ENCODE results near the gene MAPK13.
A peak's percentile ranks its signal among the peaks of the same experiment; 100 is the strongest.
"Not testable (repeated sequence)": the region's sequence is repeated elsewhere in the genome, so short reads cannot be mapped to it uniquely, and the experiment has no call there.

The MAPK13 gene

GRCh38 chr6:36115412-36115811 is 14.9 kb upstream of the MAPK13 start:
- DNase-seq (ENCODE audit: low read depth): no peak

- no peak for DNase-seq (ENCODE audit: low read depth)
Observed at GRCh38 chr6:36116066-36116864, 14.0 kb upstream of the MAPK13 start.

GRCh38 chr6:36116943-36117342 is 13.4 kb upstream of the MAPK13 start:
- no peak for DNase-seq (ENCODE audit: low read depth)

- no peak for DNase-seq (ENCODE audit: low read depth)
Observed at GRCh38 chr6:36117658-36118549, 12.4 kb upstream of the MAPK13 start.

- DNase-seq (ENCODE audit: low read depth): peak; percentile 50
Observed at GRCh38 chr6:36118550-36119107, 11.7 kb upstream of the MAPK13 start.

GRCh38 chr6:36119209-36119608 is 11.1 kb upstream of the MAPK13 start:
- DNase-seq (ENCODE audit: low read depth): no peak

- DNase-seq (ENCODE audit: low read depth): no peak
Observed at GRCh38 chr6:36120018-36120417, 10.3 kb upstream of the MAPK13 start.

- DNase-seq (ENCODE audit: low read depth): peak; percentile 50
Observed at GRCh38 chr6:36120539-36120938, 9.8 kb upstream of the MAPK13 start.

GRCh38 chr6:36120979-36121786 is 9.1 kb upstream of the MAPK13 start:
- DNase-seq (ENCODE audit: low read depth): no peak

- no peak for DNase-seq (ENCODE audit: low read depth)
Observed at GRCh38 chr6:36121787-36122494, 8.4 kb upstream of the MAPK13 start.

- DNase-seq (ENCODE audit: low read depth): no peak
Observed at GRCh38 chr6:36122495-36123269, 7.6 kb upstream of the MAPK13 start.

- DNase-seq (ENCODE audit: low read depth): peak; percentile 85
Observed at GRCh38 chr6:36123270-36124139, 6.8 kb upstream of the MAPK13 start.

GRCh38 chr6:36124346-36124745 is 6.0 kb upstream of the MAPK13 start:
- DNase-seq (ENCODE audit: low read depth): not testable (repeated sequence)

GRCh38 chr6:36124881-36125280 is 5.4 kb upstream of the MAPK13 start:
- no peak for DNase-seq (ENCODE audit: low read depth)

- DNase-seq (ENCODE audit: low read depth): no peak
Observed at GRCh38 chr6:36125575-36125974, 4.7 kb upstream of the MAPK13 start.

- DNase-seq (ENCODE audit: low read depth): no peak
Observed at GRCh38 chr6:36126121-36126520, 4.2 kb upstream of the MAPK13 start.

GRCh38 chr6:36126553-36127458 is 3.5 kb upstream of the MAPK13 start:
- no peak for DNase-seq (ENCODE audit: low read depth)

GRCh38 chr6:36127462-36128016 is 2.8 kb upstream of the MAPK13 start:
- no peak for DNase-seq (ENCODE audit: low read depth)

All from stimulated activated CD8-positive, alpha-beta memory T cell treated with anti-CD3 and anti-CD28 coated beads, Interleukin-4, amount 100 ng/mL, for 24 hours (primary cell).